ENCODE data around the gene TTN.

- TF ChIP-seq POLR2A (IDR thresholded peaks at IDR 0.05; ENCODE audit: low read depth, low read length) (no peak), POLR2AphosphoS5 (IDR thresholded peaks at IDR 0.05; ENCODE audit: low read depth, low read length) (no peak)
Measured at GRCh38 chr2:178506524-178506923, 300.7 kb downstream of the TTN start.
